HG03575 (cell line): ENCODE data around the gene CALCOCO2.
"Not testable (repeated sequence)": the region's sequence is repeated elsewhere in the genome, so short reads cannot be mapped to it uniquely, and the experiment has no call there.

Experiments used
- ATAC-seq: cut with Tn5 transposase; IDR thresholded peaks from one replicate; pipeline ENCODE4 v1.9.1; 2021; ENCODE audit not compliant: unreplicated experiment, insufficient number of reproducible peaks, low FRiP score; ENCODE audit errors: extremely low read depth

Gene CALCOCO2

DNA sequence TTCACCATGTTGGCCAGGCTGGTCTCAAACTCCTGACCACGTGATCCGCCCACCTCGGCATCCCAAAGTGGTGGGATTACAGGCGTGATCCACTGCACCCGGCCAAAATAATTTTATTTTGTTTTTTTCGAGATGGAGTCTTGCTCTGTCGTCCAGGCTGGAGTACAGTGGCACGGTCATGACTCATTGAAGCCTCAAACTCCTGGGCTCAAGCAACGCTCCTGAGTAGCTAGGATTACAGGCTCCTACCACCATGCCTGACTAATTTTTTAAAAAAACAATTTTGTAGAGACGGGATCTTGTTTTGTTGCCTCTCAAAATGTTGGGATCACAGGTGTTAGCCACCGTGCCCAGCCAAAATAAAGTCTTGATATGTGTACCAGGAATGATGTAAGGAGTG lies 11.4 kb upstream of the CALCOCO2 start:
- ATAC-seq = no peak

DNA sequence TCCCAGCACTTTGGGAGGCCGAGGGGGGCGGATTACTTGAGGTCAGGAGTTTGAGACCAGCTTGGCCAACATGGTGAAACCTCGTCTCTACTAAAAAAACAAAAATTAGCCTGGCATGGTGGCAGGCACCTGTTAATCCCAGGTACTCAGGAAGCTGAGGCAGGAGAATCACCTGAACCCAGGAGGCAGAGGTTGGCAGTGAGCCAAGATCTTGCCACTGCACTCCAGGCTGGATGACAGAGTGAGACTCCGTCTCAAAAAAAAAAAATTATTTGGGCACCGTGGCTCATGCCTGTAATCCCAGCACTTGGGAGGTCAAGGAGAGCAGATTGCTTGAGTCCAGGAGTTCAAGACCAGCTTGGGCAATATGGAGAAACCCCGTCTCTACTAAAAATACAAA lies 9.9 kb upstream of the CALCOCO2 start:
- not testable (repeated sequence) for ATAC-seq

DNA sequence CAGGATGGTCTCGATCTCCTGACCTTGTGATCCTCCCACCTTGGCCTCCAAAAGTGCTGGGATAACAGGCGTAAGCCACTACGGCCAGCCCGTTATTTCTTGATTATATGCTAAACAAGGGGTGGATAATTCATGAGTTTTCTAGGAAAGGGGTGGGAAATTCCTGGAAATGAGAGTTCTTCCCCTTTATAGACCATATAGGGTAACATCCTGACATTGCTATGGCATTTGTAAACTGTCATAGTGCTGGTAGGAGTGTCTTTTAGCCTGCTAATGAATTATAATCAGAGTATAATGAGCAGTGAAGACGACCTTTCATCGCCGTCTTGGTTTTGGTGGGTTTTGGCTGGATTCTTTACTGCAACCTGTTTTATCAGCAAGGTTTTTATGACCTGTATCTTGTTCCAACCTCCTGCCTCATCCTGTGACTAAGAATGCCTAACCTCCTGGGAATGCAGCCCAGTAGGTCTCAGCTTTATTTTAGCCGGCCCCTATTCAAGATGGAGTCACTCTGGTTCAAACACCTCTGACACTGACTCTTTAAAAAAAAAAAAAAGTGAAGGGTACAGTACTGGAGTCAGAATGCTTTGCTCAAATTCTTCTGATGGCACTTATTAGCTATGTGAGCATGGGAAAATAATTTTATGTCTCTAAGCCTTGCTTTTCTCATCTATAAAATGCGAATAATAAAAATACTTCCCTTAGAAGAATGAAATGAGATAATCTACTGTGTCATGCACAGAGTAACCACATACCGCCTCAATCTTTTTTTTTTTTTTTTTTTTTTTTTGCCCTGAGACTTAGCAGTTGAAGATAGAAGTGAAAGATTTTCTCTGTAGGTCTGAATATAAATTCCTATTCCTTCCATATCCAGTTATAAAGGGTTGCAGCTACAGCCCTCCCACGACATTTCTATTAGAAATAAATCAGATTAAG lies 5.1 kb upstream of the CALCOCO2 start:
- no peak for ATAC-seq

DNA sequence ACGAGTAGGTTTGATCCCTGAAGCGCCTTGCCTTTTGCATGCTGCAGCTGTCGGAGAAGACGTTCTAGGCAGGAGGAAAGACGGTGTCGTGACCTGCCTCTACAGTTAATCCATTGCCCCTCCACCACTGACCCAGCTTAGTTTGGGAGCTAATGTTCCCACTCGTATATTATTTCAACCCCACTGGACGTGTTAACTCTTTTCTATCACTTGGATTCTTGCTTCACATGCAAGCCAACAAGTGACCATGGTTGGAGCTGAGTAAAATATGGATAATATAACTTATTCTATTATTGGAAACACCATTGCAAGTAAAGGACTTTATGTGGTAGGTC lies 681 bp downstream of the CALCOCO2 start:
- no peak for ATAC-seq

DNA sequence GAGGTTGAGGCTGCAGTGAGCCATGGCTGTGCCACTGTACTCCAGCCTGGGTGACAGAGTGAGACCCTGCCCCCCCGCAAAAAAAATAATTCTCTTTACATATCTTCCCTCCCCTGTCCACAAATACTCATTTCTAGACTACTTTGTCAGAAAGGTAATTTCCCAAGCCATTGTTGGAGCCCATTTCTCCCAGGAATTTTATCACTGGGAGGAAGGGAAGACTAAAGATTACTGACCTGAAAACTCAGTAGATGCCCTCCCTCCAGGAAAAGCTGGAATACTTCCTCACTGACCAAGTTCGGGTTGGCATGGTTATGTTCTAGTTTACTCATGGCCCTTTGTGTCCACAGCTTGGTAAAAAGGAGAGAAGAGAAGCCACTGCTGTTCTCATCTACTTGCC lies 4.1 kb downstream of the CALCOCO2 start:
- no peak for ATAC-seq

DNA sequence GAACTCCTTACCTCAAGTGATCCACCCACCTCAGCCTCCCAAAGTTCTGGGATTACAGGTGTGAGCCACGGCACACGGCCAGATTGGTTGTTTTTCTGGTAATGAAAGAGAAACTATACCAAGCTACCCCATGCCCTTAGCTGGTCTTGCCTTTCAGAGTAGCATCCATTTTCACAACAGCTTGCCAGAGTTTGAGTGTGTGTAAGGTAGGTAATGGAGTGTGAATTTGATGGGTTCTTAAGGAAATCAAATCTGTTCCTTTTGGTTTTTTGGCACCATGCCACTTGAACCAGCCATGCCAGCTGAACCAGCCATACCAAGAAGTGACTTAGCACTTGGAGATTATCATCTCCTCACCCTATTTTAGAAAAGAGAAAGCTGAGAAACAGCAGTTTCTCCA lies 5.1 kb downstream of the CALCOCO2 start:
- no peak for ATAC-seq

DNA sequence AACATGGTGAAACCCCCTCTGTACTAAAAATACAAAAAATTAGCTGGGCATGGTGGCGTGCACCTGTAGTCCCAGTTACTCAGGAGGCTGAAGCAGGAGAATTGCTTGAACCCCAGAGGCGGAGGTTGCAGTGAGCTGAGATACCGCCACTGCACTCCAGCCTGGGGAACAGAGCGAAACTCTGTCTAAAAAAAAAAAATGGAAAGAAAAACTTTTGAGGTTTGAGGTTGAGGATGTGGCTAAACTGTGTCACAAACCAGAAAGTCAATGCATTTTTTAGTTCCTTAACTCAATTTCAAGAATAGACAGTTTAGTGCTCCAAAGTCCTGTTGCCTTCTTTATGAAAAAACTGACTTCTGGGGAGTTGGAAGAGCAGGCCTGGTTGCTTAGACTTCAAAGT lies 6.6 kb downstream of the CALCOCO2 start:
- not testable (repeated sequence) for ATAC-seq

DNA sequence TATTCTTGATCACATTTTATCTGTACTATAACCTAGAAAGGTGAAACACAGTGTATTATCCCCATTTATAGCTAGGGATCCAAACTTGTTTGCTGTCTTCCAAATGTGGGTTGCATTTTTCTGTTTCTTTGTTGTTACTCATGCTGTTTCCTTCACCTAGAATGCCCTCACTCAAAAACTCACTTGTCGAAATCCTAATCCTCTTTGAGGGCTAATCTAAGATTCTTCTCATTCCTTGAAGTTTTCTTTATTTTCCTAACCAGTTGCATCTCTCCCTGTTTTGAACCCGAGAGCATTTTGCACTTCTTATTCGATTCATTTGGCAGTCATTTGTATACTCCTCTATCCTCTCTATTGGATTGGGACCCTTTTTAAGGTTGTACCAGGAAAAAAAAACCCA lies 9.6 kb downstream of the CALCOCO2 start:
- no peak for ATAC-seq

DNA sequence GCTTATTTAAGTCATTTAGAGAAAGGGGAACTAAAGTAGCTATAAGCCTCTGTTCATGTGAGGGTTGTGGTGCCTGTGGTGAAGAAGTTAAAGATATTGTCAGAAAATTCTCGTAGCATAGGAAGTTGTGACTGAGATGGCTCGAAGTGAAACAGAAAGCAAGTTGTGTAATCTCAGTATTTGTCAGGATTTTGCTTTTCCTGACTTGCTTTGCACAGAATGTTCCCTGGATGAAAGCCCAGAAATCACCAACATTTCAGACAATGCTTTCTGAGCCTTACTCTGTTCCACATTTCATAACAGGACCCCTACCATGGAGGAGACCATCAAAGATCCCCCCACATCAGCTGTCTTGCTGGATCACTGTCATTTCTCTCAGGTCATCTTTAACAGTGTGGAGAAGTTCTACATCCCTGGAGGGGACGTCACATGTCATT lies 10.6 kb downstream of the CALCOCO2 start:
- no peak for ATAC-seq

DNA sequence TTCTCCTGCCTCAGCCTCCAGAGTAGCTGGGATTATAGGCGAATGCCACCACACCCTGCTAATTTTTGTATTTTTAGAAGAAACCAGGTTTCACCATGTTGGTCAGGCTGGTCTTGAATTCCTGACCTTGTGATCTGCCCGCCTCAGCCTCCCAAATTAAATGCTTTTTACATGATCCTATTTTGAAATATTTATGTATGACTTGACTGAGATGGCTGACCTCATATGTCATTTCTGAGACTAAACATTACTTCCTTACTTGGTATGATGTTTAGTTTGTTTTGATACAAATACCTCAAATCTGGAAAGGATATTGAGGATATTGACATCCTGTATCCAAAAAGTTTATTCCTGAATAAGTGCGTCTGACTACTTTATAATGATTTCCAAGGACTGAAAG lies 11.9 kb downstream of the CALCOCO2 start:
- no peak for ATAC-seq

DNA sequence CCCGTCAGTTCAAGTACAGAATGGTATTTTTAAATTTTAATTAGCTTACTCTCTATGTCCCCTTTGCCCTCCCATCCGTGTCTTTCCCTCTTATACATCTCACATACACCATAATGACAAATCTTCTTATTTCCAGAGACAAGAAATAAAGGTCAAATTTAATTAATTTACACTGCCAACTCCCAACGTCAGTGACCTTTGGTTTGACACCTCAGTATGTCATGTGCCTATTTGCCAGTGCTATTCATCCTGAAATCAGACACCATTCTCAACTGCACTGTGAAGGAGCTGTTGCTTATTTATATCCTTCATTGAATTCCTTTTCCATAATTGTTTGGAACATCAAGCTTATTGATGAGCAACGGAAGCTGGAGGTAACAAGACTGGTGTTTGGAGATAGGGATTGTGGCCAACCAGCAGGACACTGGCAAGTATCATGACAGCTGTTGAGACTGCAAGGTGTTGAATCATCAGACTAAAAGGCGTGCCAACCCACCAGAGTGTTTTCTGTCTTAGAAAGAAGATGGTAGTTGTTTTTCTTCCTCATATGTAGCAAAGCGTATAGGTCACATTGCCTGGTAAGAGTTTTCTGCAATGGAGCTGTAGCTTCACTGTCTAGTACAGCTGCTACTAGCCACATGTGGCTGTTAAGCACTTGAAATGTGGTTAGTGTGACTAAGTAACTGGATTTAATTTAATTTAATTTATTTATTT lies 12.5 kb downstream of the CALCOCO2 start:
- ATAC-seq = no peak

DNA sequence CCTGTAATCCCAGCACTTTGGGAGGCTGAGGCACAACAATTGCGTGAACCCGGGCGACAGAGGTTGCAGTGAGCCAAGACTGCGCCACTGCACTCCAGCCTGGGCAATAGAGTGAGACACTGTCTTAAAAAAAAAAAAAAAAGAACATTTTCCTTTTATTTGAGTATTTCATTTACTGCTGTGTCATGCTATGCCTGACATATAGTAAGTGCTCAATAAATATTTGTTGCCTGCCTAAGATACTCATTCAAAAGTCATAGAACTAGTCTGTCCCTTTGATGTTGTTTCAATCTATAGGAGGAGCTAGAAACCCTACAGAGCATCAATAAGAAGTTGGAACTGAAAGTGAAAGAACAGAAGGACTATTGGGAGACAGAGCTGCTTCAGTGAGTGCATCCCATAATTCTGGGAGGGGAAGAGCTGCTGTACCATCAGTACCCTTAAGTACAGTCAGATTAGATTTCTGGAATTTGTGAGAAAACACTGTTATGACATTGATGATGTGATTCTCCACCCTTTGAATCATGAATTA lies 20.0 kb downstream of the CALCOCO2 start:
- ATAC-seq = no peak

DNA sequence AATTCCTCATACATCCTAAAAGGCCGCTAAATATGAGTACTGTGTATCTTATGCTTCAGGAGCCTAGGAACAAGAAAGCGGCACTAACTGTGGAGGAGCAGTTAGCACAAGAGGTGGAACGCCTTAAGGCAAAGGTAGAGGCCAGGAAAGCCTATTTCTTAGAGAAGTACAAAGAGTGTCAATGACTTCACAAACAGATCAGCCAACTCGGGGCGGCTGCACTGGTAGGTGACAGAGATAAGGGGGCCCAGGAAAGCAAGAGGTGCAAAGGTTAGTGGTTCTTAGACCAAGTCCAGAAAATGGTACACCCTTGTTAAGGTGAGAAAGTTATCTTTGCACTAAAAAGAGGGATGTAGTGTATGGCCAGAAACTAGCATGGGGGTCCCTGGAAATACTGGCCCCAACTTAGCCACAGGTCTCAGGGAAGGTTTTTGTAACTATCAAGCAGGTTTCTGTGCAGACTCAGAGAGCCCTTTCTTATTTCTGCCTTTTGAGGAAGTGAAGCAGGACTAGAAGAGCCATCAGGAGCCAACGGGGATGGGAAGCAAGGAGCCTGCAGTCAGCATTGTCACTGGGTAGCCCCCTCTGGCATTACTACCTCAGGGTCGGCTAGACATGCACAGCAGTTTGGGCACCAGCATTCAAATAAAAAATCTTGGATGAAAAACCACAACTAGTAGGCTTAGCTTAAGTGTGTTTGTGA lies 24.1 kb downstream of the CALCOCO2 start:
- no peak for ATAC-seq

DNA sequence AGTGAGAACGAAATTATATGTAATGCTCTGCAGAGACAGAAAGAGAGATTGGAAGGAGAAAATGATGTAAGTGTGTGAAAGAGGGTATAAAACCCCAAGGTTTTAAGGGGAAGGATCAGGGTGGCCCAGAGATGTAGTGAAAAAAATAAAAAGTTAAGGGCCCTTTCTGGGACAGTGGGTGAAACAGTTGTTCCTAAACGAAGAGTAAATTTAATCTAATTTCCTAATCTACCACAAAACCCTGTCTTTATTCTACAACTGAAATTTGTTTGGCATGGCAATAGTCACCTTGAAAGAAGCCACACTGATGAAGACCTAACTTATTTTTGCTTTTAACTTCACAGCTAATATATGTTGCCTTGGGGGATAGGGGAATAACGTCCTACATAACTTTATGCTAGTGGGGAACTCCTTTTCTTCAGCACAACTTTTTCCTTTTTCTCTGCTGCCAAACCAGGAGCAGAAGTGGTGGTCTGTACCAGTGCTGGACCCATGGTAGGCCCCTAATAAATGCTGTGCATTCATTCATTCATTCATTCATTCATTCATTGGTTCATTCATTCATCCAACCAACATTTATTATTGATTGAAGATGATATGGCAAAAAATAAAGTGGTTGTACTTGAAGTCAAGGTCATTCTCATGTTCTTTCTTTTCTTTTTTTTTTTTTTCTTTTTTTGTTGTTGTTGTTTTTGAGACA lies 25.4 kb downstream of the CALCOCO2 start:
- no peak for ATAC-seq

DNA sequence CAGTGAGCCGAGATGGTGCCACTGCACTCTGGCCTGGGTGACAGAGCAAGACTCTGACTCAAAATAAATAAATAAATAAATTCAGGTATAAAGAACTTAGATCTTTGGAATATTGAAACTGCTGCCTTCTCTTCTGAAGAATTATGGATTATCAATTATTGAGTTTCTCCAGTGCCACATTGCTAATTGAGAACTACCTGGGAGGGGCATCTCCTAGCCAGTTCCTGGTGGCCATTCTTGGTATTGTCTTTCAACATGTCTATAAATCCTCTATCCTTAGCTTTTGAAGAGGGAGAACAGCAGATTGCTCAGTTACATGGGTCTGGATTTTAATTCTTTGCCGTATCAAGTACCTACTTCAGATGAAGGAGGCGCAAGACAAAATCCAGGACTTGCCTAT lies 29.2 kb downstream of the CALCOCO2 start:
- ATAC-seq = no peak

DNA sequence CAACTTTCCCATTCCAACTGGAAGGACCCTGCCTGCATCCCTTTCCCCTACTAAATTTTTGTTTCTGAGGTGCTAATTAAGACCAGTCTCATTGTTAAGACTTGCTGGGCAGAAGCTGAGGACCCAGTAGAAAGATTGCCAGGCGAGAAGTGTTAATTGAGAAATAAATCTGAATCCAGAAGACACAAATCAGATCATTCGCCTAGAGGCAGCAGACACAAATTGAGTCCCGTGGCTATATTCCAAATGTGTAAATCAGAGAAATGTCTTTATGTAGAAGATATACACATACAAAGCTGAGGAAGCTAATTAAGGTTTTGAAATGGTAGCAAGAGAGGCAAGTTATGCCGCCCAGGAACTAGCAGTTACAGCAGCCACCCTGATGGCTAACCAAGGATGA lies 29.6 kb downstream of the CALCOCO2 start:
- no peak for ATAC-seq

DNA sequence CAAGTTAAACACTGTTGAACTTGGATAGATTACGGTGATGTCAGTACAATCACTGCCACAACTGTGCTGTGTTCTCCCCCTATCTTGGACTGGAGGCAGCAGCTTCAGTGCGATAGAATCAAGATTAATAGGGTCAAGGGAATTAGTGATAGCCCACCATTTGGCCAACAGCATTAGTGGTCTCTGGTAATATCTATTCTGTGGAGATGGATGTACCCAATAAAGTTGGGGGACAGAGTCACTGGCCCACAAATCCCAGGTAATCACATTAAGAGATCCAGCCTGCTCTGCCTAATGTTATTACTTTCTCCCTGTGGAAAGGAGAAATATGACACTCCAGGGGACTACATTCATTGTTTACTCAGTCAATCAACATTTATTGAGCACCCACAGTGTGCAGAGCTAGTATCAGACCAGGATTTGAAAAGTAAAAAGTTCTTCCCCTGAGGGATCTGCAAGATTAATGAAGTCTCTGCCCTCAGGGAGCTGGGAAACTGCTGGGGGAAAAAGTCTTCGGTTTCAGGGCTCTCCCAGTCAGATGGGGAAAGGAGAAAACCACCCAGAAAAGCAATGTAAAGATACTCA lies 38.2 kb downstream of the CALCOCO2 start:
- no peak for ATAC-seq

DNA sequence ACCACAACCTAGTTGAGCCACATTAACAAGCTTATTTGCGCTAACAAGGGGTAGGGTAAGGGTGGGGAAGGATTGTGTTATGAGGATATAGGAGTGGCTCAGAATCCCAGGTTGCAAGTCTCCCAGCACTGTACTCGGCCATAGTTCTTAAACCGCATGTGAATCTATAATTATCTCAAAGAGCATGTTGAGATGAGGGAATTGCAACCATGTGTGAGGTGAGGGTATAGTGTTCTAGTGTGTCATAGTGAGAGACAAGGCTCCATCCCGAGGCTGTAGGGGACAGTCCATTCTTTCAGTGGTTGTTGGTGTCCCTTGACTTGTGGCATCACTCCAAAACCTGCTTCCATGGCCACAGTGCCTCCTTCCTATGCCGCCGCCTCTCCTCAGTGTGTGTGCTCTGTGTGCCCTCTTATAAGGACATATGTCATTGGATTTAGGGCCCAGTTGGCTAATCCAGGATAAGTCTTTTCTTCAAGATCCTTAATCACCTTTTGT lies 39.0 kb downstream of the CALCOCO2 start:
- no peak for ATAC-seq
